ENCODE results near the gene LCN6.

GRCh38 chr9:136700959-136701667 lies 47.2 kb downstream of the LCN6 start:
- TF ChIP-seq CTCF (IDR thresholded peaks at IDR 0.05) = no peak
- no peak for TF ChIP-seq EZH2 (IDR thresholded peaks at IDR 0.05; ENCODE audit: borderline replicate concordance, insufficient read depth, low read depth, low read length, poor library complexity, severe bottlenecking)
